Hematopoietic multipotent progenitor cell treated with erythropoietin and hydrocortisone succinate and interleukin-3 and kit ligand, for 15 days (in vitro differentiated cells): Measurements from ENCODE around the gene TMED6.

ENCODE experiments used
- DNase-seq: peaks from one replicate; pipeline ENCODE4 v3.0.0-alpha.2; 2015; ENCODE audit warnings: low spot score

TMED6 gene

GRCh38 chr16:69324013-69324531 is 27.5 kb downstream of the TMED6 start:
- no peak for DNase-seq

GRCh38 chr16:69323415-69323814 is 28.2 kb downstream of the TMED6 start:
- no peak for DNase-seq

GRCh38 chr16:69322343-69322742 is 29.2 kb downstream of the TMED6 start:
- no peak for DNase-seq

GRCh38 chr16:69321080-69321479 is 30.5 kb downstream of the TMED6 start:
- no peak for DNase-seq

- no peak for DNase-seq
Measured at GRCh38 chr16:69320740-69321073, 30.9 kb downstream of the TMED6 start.

GRCh38 chr16:69319826-69320739 is 31.5 kb downstream of the TMED6 start:
- no peak for DNase-seq

- DNase-seq: no peak
Measured at GRCh38 chr16:69319381-69319780, 32.2 kb downstream of the TMED6 start.

GRCh38 chr16:69318911-69319289 is 32.7 kb downstream of the TMED6 start:
- DNase-seq: no peak

GRCh38 chr16:69318177-69318910 is 33.2 kb downstream of the TMED6 start:
- no peak for DNase-seq

GRCh38 chr16:69316595-69317034 is 35.0 kb downstream of the TMED6 start:
- DNase-seq: no peak

GRCh38 chr16:69315486-69316311 is 35.9 kb downstream of the TMED6 start:
- DNase-seq: no peak

- no peak for DNase-seq
Measured at GRCh38 chr16:69314534-69314933, 37.1 kb downstream of the TMED6 start.

GRCh38 chr16:69313469-69313868 is 38.1 kb downstream of the TMED6 start:
- DNase-seq: no peak

GRCh38 chr16:69311533-69312387 is 39.8 kb downstream of the TMED6 start:
- peak; percentile 43 for DNase-seq

- DNase-seq: peak; percentile 97
Measured at GRCh38 chr16:69310653-69311532, 40.7 kb downstream of the TMED6 start, which contains the start of gene VPS4A. Gene VPS4A, plus strand, starts transcription at chr16:69311350. Its CDS starts 162 bp downstream, at chr16:69311512.

- no peak for DNase-seq
Measured at GRCh38 chr16:69309316-69309715, 42.3 kb downstream of the TMED6 start.

GRCh38 chr16:69307856-69308255 is 43.7 kb downstream of the TMED6 start:
- no peak for DNase-seq

- no peak for DNase-seq
Measured at GRCh38 chr16:69307091-69307490, 44.5 kb downstream of the TMED6 start.

- no peak for DNase-seq
Measured at GRCh38 chr16:69306031-69306430, 45.6 kb downstream of the TMED6 start.

- DNase-seq: no peak
Measured at GRCh38 chr16:69302301-69302700, 49.3 kb downstream of the TMED6 start.
